ENCODE measurements around the gene USP47. TPM values are rescaled to one million over a fixed set of nuclear protein-coding genes. Genes with fewer than 3 reads are reported as not detected.

USP47 gene
- total RNA-seq, 1 donor: 72.7 TPM

DNA sequence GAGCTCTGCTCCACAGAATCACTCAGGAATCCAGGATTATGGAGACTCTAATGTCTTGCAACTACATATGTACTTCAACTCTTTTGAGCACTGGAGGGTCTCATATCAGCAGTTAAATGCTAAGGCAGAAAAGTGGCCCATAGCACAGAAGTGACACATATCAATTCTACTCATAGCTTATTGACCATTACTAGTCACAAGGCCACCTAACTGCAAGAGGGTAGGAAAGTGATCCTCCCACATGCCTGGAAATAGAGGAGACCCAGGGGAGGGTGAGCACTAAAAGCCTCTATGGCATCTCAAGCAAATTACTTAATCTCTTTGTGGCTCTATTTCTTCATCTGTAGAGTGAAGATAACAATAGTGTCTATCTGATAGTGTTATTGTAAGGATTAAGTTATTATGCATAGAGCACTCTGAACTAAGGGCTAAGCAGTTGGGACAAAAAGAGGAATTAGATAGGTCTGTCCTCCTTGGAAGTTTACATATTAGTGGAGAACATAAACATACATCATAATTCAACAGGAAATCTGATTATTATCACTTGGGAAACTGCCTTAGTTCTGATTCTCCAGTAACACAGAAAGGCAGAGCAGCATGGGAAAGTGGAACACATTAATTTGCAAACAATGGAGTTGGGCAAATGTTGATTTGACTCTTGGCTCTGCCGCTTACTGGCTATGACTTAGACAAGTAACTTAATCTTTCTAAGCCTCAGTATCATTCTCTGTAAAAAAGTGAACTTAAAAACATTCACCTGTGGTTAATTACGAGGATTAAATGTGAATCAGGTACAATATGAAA lies 25.1 kb upstream of the USP47 start:
- no peak overlapping the region for H2AFZ ChIP-seq (ENCODE audit: low read length)
- H3K9me3 ChIP-seq (ENCODE audit: low read depth, low read length): no peaks in the 10 kb centered on the region
- H3K27me3 ChIP-seq (ENCODE audit: insufficient read depth, low read length): no peaks in the 10 kb centered on the region
- H3K4me1 ChIP-seq (ENCODE audit: insufficient read depth, low read length): peaks cover 11% of the 10 kb centered on the region
- no peak for DNase-seq (ENCODE audit: insufficient read length, low spot score, missing footprints)
- no peaks in the 10 kb centered on the region for H3K36me3 ChIP-seq (ENCODE audit: insufficient read depth, low read length)
- no peaks in the 10 kb centered on the region for H3K79me2 ChIP-seq (ENCODE audit: insufficient read depth, low read length)
- H3K27ac ChIP-seq (ENCODE audit: low read depth, low read length): no peak overlapping the region
- TF ChIP-seq, protein P1, sequence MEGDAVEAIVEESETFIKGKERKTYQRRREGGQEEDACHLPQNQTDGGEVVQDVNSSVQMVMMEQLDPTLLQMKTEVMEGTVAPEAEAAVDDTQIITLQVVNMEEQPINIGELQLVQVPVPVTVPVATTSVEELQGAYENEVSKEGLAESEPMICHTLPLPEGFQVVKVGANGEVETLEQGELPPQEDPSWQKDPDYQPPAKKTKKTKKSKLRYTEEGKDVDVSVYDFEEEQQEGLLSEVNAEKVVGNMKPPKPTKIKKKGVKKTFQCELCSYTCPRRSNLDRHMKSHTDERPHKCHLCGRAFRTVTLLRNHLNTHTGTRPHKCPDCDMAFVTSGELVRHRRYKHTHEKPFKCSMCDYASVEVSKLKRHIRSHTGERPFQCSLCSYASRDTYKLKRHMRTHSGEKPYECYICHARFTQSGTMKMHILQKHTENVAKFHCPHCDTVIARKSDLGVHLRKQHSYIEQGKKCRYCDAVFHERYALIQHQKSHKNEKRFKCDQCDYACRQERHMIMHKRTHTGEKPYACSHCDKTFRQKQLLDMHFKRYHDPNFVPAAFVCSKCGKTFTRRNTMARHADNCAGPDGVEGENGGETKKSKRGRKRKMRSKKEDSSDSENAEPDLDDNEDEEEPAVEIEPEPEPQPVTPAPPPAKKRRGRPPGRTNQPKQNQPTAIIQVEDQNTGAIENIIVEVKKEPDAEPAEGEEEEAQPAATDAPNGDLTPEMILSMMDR (IDR thresholded peaks at IDR 0.05; ENCODE audit: extremely low read depth, low read depth, low read length): no peak
- H4K20me1 ChIP-seq (ENCODE audit: insufficient read depth, low read length): no peaks in the 10 kb centered on the region
- no peak overlapping the region for H3K4me3 ChIP-seq (ENCODE audit: insufficient read depth, low read length)
- no peak overlapping the region for H3K4me2 ChIP-seq (ENCODE audit: insufficient read depth, low read length)

DNA sequence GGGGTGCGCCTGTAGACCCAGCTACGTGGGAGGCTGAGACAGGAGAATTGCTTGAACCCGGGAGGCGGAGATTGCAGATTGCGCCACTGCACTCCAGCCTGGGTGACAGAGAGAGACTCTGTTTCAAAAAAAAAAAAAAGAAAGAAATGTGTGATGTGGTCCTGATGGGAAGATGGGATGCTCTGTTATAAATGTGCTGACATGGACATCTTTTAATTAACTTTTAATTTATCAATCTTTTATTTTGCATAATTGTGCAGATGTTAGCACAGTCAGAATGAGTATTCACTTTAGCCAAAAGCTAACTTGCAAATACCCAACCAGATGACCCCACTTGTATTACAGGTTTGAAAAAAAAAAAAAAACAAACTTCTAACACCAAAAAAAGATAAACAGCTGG lies 23.8 kb upstream of the USP47 start:
- H3K79me2 ChIP-seq (ENCODE audit: insufficient read depth, low read length): no peaks in the 10 kb centered on the region
- TF ChIP-seq, protein P1 (IDR thresholded peaks at IDR 0.05; ENCODE audit: extremely low read depth, low read depth, low read length): no peak
- H3K4me3 ChIP-seq (ENCODE audit: insufficient read depth, low read length): no peak overlapping the region
- H3K4me2 ChIP-seq (ENCODE audit: insufficient read depth, low read length): no peak overlapping the region
- H3K9me3 ChIP-seq (ENCODE audit: low read depth, low read length): no peaks in the 10 kb centered on the region
- no peaks in the 10 kb centered on the region for H3K27me3 ChIP-seq (ENCODE audit: insufficient read depth, low read length)
- H2AFZ ChIP-seq (ENCODE audit: low read length): no peak overlapping the region
- peaks cover 11% of the 10 kb centered on the region for H3K4me1 ChIP-seq (ENCODE audit: insufficient read depth, low read length)
- no peak overlapping the region for H3K27ac ChIP-seq (ENCODE audit: low read depth, low read length)
- no peaks in the 10 kb centered on the region for H3K36me3 ChIP-seq (ENCODE audit: insufficient read depth, low read length)
- no peak for DNase-seq (ENCODE audit: insufficient read length, low spot score, missing footprints)
- no peaks in the 10 kb centered on the region for H4K20me1 ChIP-seq (ENCODE audit: insufficient read depth, low read length)

DNA sequence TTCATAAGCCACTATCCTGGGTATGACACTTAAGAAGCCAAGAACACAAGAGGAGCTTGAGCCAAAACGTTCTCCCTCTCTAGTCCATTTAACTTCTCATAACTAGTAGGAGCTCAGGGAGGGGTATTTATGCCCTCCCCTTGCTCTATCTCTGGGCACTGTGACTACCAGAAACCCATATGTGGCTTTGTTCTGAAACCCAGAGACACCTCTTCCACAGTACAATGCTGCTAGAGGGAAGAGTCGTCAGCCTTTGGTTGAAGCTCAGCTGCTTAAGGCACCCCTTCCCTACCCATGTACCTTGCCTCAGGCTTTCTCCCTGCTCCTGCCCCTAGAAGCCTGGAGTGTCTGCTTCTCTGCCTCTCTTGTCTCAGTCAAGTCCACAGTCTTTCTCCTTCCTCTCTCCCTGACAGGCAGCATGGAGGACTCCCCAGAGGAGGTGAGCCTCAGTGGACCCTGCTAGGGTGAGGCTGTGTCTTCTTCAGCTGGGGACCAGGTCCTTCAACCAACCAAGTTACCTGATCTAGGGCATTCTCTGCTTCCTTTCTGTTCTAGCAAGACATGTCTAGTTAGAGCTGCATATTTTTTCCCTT lies 23.1 kb upstream of the USP47 start:
- no peaks in the 10 kb centered on the region for H3K9me3 ChIP-seq (ENCODE audit: low read depth, low read length)
- no peak overlapping the region for H3K4me3 ChIP-seq (ENCODE audit: insufficient read depth, low read length)
- no peak overlapping the region for H3K27ac ChIP-seq (ENCODE audit: low read depth, low read length)
- TF ChIP-seq, protein P1 (IDR thresholded peaks at IDR 0.05; ENCODE audit: extremely low read depth, low read depth, low read length): no peak
- H3K36me3 ChIP-seq (ENCODE audit: insufficient read depth, low read length): no peaks in the 10 kb centered on the region
- H3K4me2 ChIP-seq (ENCODE audit: insufficient read depth, low read length): no peak overlapping the region
- H3K27me3 ChIP-seq (ENCODE audit: insufficient read depth, low read length): no peaks in the 10 kb centered on the region
- no peak overlapping the region for H2AFZ ChIP-seq (ENCODE audit: low read length)
- H3K79me2 ChIP-seq (ENCODE audit: insufficient read depth, low read length): no peaks in the 10 kb centered on the region
- no peak for DNase-seq (ENCODE audit: insufficient read length, low spot score, missing footprints)
- H4K20me1 ChIP-seq (ENCODE audit: insufficient read depth, low read length): no peaks in the 10 kb centered on the region
- H3K4me1 ChIP-seq (ENCODE audit: insufficient read depth, low read length): peaks cover 5% of the 10 kb centered on the region

DNA sequence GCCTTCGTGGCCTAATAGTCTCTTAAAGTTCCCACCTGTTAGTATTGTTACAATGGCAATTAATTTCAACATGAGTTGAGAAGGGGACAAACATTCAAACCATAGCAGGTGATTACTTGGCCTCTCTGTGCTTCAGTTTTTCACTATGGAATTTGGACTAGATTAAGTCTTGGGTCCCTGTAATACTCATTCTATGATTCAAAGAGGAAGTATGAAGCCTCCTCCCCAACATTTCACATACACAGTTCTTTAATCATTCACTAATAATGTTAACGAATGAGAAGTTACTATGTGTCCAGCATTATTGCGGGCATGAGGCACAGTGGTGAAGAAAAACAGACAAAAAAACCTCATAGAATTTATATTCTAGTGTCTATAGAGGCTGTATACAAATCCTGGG lies 19.9 kb upstream of the USP47 start:
- Histone ChIP-seq H3K79me2 (ENCODE audit: insufficient read depth, low read length) (no peaks in the 10 kb centered on the region), H4K20me1 (ENCODE audit: insufficient read depth, low read length) (no peaks in the 10 kb centered on the region), H3K9me3 (ENCODE audit: low read depth, low read length) (no peaks in the 10 kb centered on the region), H3K27ac (ENCODE audit: low read depth, low read length) (no peak overlapping the region), H3K36me3 (ENCODE audit: insufficient read depth, low read length) (no peaks in the 10 kb centered on the region), H3K4me1 (ENCODE audit: insufficient read depth, low read length) (no peaks in the 10 kb centered on the region), H3K4me2 (ENCODE audit: insufficient read depth, low read length) (no peak overlapping the region), H3K4me3 (ENCODE audit: insufficient read depth, low read length) (no peak overlapping the region), H3K27me3 (ENCODE audit: insufficient read depth, low read length) (no peaks in the 10 kb centered on the region), H2AFZ (ENCODE audit: low read length) (no peak overlapping the region)
- TF ChIP-seq, protein P1 (IDR thresholded peaks at IDR 0.05; ENCODE audit: extremely low read depth, low read depth, low read length): no peak
- no peak for DNase-seq (ENCODE audit: insufficient read length, low spot score, missing footprints)
